CD4-positive, alpha-beta T cell treated with Interferon gamma for 1 hour (primary cell): ENCODE data around the gene SPSB1.
"Not testable (repeated sequence)": the region's sequence is repeated elsewhere in the genome, so short reads cannot be mapped to it uniquely, and the experiment has no call there.

Experiments used
- DNase-seq: peaks from one replicate; pipeline ENCODE4 v3.0.0-alpha.2; 2020

The SPSB1 gene

DNA sequence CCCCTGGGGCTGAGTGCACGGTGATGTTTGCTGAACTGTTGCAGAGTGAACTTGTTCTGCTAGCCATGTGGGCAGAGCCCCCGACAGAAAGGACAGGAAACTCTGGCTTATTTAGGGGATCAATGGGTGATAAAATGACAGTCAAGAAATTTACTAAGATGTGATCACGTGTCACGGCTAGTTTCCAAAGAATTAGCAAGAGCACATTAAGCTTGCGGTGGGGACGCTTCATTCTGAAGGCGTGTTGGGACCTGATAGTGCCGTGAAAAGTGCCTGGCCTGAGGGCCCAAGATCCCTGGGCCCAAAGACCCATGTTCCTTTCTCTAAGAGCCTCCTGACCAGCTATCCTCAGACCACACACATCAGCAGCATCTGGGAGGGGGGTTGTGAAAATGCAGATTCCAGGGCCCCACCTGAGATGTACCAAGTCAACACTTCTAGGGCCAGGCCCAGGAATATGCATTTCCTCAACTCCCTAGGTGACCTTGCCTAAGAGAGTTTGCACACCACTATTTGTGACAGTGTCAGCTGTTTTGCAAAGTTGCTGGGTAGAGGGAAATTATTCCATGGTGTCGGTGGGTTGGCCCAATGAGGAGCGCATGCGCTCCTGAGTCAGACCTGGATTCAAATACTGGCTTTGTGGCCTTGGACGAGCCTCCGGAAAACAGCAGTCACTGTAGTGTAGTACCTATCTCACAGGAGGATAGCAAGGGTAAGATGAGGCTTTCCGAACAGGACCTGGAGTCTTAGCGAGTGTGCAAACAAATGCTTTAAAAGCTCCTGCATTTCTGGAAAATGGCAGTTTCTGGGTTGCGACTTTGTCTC is 77.5 kb downstream of the SPSB1 start:
- no peak for DNase-seq

DNA sequence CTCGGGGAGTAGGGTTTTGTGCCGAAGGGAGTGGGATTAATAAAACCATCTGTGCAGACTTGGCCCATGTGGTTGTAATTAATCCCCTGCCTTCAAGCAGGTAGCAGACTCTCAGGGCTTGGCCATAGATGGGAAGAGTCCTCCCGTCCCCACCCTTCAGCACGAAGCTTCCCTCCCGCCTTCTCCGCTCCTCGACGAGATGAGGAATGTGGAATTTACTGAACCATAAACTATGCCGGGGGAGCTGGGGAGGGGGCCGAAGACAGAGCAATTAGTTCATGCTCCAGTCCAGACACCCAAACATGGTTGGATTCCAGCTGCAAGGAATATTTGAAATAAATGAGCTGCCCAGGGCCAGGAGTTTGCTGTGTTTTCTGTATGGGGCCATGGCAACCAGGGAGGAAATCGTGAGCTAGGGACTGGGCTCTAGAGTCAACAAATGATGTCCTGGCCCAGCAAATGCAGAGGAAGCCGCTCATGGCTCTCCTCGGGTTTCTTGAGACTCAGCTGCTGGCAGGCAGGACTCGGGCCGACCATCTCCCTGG is 78.8 kb downstream of the SPSB1 start:
- DNase-seq, result no peak

DNA sequence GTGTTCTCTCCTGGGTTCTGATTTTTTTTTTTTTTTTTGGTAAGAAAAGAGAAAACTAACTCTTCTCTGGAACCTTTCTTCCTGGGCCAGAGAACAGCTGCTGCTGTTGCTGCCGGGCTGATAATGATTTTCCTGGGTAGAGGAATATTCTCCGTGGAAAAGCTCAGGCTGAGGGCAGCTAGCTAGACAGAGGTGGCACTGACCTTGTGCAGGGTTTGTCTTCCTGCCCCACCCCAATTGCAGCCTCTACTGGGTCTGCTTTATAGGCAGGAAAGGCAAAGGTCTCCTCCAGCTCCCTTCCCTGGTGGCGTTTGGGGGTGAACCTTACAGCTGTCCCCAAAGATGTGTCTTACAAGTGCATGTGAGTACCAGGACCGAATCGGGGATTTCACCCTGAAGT is 79.3 kb downstream of the SPSB1 start:
- no peak for DNase-seq

DNA sequence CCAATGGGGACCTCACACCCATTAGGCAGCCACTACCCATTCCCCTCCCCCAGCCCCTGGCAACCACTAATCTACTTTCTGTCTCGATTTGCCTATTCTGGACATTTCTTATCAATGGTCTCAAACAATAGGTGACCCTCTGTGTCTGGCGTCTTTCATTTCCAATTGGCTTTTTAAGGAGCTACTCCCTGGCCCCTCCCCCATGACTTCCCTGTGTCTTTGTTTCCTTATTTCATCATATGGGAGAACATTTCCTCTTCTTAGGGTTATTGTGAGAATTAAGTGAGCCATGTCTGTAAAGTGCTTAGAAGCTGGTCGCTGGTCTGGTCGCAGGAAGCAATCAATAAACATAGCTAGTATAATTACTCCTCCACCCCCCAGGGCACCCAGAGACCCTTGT is 80.9 kb downstream of the SPSB1 start:
- no peak for DNase-seq

DNA sequence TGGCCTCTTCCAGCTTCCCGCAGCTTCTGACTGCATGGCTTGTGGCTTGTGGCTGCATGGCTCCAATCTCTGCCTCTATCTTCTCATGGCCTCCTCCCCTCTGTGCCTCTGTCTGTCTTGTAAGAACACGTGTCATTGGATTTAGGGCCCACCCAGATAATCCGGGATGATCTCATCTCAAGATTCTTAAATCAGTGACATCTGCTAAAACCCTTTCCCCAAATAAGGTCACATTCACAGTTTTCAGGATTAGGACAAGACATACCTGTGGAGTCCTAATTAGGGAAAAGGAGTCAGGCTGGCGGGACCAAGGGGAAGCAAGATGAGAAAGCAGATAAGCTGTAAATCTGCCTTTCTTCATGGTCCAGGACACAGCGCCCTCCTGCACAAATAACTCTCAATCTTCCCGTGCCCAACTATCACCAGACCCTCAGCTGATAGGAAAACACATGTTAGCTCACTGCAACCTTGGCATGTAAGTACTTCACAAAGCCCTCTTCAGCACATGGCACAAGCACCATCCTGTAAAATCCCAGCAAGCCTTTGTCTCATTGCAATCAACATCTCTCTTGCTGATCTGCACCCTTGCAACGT is 82.2 kb downstream of the SPSB1 start:
- DNase-seq, result no peak

DNA sequence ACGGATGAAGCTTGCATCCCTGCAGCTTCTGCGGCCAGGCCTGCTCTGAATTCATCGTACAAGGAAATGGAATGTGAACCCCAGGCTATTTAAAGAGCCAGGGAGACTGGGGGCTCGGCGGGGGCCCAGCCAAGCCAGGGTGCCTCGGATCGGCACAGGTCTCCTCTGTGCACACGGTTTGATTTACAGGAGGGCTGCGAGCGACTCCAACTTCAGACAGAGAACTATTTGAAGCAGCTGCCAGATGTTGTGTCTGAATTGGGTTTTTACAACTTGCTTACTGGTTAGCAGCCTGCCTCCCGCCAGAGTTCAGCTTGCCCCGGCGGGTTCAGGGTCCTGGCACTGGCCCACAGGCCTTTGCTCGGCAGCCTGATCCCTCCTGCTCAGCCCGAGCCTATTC is 83.2 kb downstream of the SPSB1 start:
- no peak for DNase-seq

DNA sequence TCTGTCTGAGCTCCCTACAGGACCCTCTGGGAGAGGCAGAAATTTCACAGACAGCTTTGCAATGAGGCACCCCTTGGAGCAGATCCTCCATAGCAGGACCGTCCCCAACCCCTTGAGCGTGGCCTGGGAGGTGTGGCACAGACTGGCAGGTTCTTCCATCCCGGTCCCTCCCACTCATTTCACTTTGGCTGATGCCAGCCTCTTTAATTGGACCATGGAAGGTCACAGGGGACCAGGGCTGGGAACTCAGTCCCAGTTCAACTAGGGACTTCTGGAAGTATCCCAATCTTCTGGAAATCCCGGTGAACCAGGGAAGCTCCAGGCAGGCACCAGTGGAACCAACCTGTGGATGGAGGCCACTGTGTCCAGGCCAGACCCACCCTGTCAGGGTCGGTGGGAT is 83.7 kb downstream of the SPSB1 start:
- DNase-seq, result no peak

DNA sequence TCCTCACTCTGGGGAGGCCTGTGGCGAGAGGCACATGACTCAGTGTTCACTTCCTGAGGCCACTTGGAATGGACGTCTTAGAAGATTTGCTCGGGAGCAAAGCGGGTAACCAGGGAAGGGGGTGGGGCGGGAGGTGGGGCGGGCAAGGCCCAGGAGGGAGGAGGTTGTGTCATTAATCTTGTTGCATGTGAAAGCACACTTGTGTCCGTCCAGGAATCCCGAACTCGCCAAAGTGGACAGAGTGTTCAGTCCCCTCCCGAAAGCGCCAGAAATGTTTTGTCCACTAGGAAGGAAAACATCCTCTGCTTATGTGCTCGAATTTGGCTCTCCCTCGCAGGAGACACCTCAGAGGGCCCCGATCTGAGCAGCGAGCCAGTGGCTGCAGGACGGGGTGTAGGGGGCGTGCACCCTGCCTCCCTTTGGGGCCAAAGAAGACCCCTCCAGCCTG is 84.2 kb downstream of the SPSB1 start:
- DNase-seq, result no peak

DNA sequence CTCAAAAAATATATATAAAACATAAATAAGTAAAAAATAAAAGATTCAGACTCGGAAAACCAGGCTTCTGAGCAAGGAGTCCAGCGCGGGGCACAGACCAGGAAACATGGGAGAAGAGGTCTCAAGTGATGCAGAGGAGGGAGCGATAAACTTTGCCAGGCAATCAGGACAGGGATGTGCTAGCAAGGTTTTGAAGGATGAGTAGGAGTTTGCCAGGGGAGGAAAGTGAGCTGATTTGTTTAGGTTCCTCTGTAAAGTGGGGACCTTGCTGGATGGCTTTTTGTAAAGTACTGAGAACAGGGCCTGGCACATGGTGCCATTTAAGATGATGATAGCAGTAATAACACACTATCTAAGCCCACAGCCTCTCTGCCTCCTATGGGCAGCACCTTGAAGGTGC is 86.1 kb downstream of the SPSB1 start:
- no peak for DNase-seq

DNA sequence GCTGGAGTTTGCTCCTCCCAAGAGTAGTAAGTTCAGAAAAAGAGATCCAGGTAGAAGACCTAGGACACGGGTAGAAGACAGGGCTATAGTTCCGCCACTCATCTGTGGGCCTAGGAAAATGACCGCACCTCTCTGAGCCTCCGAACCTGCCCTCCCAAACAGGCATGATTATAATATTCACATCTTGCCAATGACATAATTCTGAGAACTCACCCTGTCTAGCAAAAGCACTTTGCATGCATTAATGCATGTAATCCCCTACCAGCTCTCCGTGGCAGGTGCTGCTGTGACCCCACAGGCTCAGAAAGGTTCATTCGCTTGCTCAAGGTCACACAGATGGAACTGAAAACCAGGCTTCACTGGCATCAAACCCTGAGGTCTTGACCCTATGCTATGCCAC is 88.0 kb downstream of the SPSB1 start:
- no peak for DNase-seq

DNA sequence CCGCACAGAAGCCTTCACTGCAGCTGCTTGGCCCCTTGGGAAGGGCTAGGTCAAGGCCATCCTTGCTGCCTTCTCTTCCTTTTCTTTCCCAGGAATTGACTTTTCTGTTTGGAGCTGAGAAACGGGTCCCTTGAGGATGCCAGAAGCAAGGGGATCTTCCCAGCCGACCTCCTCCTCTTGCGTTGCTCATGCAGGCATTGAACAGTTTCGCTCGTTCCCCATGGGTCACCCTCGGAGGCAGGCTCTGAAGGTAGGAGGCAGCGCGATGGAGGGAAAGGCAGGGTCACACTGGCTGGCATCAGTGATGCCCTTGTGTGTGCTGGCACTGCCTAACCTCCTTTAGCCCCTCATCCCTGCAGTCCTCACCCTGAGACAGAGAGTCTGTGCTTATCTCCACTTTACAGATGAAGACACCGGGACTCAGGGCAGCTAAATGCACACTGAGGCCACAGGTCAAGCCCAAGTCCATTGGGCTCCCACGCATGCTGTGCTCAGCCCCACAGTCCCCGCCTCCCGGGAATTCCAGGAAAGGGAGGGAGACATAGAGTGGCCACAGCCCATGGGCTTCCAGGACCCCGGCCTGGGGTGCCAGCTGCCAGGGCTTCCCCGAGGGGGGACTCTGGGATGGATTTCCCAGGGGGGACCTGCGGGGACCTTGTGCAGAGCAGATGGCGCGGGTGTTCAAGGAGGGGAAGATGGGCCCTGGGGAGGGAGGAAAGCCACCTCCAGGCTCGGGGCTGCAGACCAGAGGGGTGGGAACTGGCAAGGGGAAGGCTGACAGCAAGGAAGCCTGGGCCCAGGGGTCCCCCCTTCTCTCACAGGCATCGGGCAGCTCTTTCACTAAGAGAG is 90.2 kb downstream of the SPSB1 start:
- DNase-seq, result no peak

DNA sequence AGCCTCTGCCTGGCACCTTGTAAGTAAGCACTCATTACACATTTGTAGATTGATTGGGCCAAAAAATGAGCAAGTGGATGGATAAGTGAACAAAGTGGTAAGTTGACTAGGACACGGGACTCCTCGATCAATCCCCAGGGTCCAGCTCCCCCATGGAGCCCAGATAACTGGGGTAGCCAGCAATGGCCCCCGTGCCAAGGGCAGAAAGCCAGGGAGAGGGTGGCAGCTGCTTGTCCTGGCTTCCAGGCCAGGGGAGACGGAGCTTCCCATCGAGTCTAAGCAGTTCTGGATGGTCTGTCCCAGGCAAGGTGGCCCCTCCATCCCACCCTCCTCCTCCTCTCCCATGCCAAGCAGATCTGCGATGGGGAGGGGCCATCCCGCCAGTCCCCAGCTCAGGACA is 91.4 kb downstream of the SPSB1 start:
- no peak for DNase-seq

DNA sequence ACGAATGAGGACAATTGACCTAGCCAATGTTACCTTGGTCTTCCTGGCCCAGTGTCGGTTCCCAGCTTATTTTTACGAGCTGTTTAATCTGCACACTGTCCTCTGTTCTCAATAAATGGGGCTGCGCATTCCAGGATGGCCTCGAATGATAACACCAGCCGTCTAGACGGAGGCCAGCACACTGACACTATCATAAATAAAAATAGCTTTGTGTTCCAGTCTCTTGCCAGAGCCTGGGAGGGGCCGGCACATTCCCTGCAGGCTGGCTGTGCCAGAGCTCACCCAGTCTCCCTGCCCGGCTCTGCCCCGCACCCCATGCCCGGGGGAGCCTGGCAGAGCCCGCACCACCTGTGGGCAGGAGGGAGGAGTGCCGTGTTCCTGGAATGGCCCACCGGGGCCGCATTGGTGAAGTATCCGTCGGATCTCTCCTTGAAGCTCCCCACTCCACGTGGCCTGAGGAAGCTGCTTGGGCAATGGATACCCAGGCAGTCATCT is 92.1 kb downstream of the SPSB1 start:
- DNase-seq, result no peak

DNA sequence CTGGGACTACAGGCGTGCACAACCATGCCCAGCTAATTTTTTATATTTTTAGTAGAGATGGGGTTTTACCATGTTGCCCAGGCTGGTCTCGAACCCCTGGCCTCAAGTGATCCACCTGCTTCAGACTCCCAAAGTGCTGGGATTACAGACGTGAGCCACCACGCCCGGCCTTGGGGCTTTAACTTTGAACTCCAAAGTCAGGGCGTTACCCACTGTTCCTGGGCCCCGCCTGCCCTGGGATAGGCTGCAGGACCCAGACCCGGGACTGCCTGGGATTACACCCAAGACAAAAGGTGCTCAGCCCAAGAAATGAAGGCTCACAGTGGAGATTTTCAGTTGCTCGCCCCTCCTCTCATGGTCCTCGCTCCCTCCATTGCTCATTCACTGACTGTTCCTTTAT is 92.7 kb downstream of the SPSB1 start:
- DNase-seq, result not testable (repeated sequence)

DNA sequence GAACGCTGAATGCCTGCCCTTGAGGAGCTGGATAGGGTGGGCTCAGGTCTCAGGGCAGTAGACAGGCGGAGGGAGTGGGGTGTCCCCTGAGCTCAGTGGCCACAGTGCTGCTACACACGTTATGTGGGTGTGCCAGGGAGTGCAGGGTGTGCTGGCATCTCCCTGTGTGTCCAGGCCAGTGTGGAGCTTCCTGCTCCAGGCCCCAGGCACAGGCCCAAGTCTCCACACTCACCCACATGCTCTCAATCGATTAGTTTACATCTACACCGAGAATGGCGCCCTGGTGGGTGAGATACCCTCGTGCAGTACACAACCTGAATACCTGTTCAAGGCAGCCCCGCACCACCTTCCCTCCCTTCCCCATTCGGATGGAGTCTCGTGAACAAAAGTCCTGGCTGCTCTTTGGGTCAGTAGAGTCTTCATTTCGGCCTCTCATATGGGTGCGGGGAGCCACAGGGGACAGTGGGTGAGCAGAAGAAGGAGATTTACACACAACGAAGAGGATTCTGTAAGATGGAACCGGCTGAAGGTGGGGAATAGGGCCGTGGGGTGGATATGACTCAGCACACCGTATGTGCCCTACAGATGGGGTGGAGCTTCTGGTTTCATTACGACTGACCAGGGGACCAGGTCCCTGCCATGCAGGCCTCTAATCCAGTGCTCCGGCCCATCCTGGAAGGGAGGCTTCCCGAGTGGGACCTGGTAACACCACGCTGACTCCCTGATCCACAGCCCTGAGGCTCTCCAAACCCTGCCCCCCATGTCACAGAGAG is 93.3 kb downstream of the SPSB1 start:
- DNase-seq, result no peak

DNA sequence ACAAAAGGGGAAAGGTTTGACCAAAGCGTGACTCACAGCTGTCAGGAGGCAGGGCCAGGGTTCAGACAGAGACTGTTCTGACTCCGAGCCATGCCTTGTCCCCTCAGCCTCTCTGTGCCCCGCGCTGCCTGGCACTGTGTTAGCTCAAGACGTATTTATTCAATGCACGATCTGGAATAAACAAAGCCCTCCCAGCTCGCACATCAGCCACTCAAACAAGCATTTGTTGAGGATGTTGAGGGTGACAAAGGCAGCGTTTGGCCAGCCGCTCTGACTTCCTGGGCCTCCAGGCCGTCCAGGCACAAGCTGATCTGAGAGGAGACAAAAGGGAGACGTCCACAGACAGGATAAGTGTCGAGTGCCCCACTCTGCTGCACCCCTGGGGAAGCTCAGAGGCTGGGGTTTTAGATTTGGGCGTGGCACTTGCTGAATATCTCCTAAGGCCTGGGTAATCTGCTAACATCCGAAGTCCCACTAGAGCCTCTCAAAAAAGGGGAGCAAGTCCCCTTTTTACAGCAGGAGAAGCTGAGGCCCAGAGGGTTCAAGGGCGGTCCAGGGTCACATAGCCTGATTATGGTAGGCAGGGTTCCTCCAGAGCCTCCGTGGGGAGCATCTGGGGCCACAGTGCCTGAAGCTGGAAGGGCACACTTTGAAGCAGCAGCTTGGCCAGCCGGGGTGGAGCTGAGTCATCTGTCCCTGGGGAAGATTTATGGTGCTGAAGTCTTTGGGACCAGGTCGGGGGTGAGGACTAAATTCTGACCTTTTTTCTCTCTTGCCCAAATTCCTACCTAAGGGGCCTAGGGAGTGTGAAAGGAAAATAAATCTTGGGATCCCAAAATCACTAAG is 95.9 kb downstream of the SPSB1 start:
- DNase-seq, result no peak

DNA sequence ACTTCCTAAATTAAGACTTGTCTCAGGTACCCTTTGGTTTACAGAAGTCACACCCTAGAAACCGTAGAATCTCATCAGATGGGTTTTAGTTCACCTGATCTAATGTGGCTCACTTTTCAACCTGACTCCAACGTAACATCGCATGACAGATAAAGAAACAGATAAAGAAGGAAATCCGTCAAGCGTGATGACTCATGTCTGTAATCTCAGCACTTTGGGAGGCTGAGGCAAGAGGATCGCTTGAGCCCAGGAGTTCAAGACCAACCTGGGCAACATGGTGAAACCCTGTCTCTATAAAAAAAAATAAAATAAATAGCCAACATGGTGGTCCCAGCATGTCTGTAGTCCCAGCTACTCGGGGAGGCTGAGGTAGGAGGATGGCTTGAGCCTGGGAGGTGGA is 97.3 kb downstream of the SPSB1 start:
- no peak for DNase-seq

DNA sequence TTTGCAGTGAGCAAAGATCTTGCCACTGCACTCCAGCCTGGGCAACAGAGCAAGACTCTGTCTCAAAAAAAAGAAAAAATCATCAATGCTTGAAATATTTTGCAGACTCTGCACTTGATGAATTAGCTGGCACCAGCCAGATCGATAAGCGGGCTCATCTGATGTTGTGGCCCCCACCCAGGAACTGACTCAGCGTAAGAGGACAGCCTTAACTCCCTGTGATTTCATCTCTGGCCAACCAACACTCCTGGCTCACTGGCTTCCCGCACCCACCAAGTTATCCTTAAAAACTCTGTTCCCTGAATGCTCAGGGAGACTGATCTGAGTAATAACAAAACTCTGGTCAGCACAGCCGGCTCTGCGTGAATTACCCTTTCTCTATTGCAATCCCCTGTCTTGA is 98.9 kb downstream of the SPSB1 start:
- no peak for DNase-seq

DNA sequence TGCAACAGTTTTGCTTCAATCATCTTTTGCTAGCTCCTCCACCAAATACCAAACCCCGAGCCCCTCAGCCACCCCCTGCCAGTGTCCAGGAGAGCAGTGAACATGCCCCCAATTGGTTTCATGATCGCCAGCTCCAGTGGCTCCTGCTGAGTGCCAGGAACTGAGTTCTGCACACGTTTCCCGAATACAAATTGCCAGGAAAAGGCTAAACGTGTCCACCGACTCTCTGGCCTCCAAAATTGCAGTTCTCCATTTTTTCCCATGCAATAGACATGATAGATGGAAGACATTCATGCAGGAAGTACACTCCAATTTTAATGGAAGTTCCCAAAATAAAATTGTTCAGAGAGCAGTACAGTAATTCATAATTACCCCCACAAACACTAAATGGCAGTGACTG is 101.3 kb downstream of the SPSB1 start:
- DNase-seq, result no peak

DNA sequence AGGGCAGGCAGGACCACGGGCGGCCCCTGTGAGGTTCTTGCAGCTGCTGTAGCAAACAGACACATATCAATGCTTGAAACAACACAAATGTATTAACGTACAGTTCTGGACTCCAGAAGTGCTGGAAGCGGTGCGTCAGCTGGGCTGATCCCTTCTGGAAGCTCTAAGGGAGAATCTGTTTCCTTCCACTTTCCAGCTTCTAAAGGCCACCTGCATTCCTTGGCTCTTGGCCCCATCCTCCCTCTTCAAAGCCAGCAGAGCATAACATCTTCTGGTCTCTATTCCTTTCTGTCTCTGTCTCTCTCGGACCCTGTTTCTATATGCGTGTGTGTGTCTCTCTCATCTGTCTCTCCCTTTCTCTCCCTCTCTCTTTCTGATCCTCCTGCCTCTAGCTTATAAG is 102.3 kb downstream of the SPSB1 start:
- DNase-seq, result no peak

DNA sequence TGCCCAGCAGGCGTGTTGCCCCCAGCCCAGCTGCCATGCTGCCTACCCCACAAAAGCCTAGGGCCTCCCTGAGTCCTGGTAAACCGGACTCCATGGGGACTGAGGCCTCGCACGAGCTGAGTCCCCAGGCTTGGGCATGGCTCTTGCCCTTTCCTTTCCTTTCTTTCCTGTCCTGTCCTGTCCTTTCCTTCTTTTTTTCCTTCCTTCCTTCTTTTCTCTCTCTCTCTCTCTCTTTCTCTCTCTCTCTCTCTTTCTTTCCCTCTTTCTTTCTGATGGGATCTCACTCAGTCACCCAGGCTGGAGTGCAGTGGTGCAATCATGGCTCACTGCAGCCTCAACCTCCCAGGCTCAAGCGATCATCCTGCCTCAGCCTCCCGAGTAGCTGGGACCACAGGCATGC is 104.4 kb downstream of the SPSB1 start:
- DNase-seq, result no peak
